GM23338 (cell line): ENCODE measurements around the gene G6PC2. TPM values are rescaled to one million over a fixed set of nuclear protein-coding genes. Genes with fewer than 3 reads are reported as not detected.

ENCODE experiments used
- ATAC-seq: fragments of 200-7000 bp; cut with Tn5 transposase; 3 replicates; pipeline ENCODE4 v1.9.1; 2020
- DNase-seq: peaks from one replicate; pipeline ENCODE4 v3.0.0-alpha.2; 2015; ENCODE audit warnings: low spot score
- H2AFZ ChIP-seq: fragments of 200-600 bp; sonication (generic); 2 replicates; pipeline ENCODE4 v1.8.0; 2016; ENCODE audit warnings: antibody characterized with exemption, mild to moderate bottlenecking, moderate library complexity
- H3F3A ChIP-seq: fragments of 200-600 bp; sonication (generic); replicated peaks from 2 replicates; pipeline ENCODE4 v1.8.0; 2017; ENCODE audit warnings: antibody characterized with exemption, mixed run types, low read depth
- H3K27ac ChIP-seq: fragments of 200-600 bp; sonication (generic); 2 replicates; pipeline ENCODE4 v1.6.1; 2016; ENCODE audit warnings: low read depth
- H3K27me3 ChIP-seq: fragments of 200-600 bp; sonication (generic); 2 replicates; pipeline ENCODE4 v1.8.0; 2016; ENCODE audit warnings: mild to moderate bottlenecking, mixed run types, moderate library complexity; ENCODE audit not compliant: insufficient read depth
- H3K36me3 ChIP-seq: fragments of 200-600 bp; sonication (generic); 2 replicates; pipeline ENCODE4 v1.8.0; 2016; ENCODE audit warnings: mild to moderate bottlenecking; ENCODE audit not compliant: insufficient read depth
- H3K4me1 ChIP-seq: fragments of 200-600 bp; sonication (generic); 2 replicates; pipeline ENCODE4 v1.8.0; 2016; ENCODE audit warnings: mild to moderate bottlenecking, moderate library complexity; ENCODE audit not compliant: insufficient read depth
- H3K4me2 ChIP-seq: fragments of 200-600 bp; sonication (generic); 2 replicates; pipeline ENCODE4 v1.7.1; 2017; ENCODE audit warnings: mixed run types
- H3K4me3 ChIP-seq: fragments of 200-600 bp; sonication (generic); 2 replicates; pipeline ENCODE4 v1.6.1; 2016; ENCODE audit warnings: mixed run types
- H3K79me2 ChIP-seq: fragments of 200-600 bp; sonication (generic); replicated peaks from 2 replicates; pipeline ENCODE4 v1.8.0; 2017; ENCODE audit warnings: mild to moderate bottlenecking; ENCODE audit not compliant: insufficient read depth
- H3K9me2 ChIP-seq: fragments of 200-600 bp; sonication (generic); 2 replicates; pipeline ENCODE4 v1.8.0; 2017; ENCODE audit not compliant: insufficient read depth
- H4K20me1 ChIP-seq: fragments of 200-600 bp; sonication (generic); replicated peaks from 2 replicates; pipeline ENCODE4 v1.8.0; 2017; ENCODE audit warnings: mild to moderate bottlenecking; ENCODE audit not compliant: insufficient read depth
- H3K27ac Mint-ChIP-seq: 2 replicates; pipeline ENCODE4 v1.8.0; 2020; ENCODE audit warnings: inconsistent platforms, mild to moderate bottlenecking, moderate library complexity, mixed read lengths
- H3K27me3 Mint-ChIP-seq: 3 replicates; pipeline ENCODE4 v1.8.0; 2022; ENCODE audit warnings: low read depth, mild to moderate bottlenecking, moderate library complexity, mixed read lengths, inconsistent platforms; ENCODE audit not compliant: insufficient read depth, poor library complexity
- H3K36me3 Mint-ChIP-seq: 3 replicates; pipeline ENCODE4 v1.8.0; 2021; ENCODE audit warnings: low read depth, mild to moderate bottlenecking, inconsistent platforms, moderate library complexity, mixed read lengths
- H3K4me1 Mint-ChIP-seq: 3 replicates; pipeline ENCODE4 v1.8.0; 2020; ENCODE audit warnings: mild to moderate bottlenecking, inconsistent platforms, mixed read lengths
- H3K4me3 Mint-ChIP-seq: 3 replicates; pipeline ENCODE4 v1.8.0; 2021; ENCODE audit warnings: moderate library complexity, mild to moderate bottlenecking, inconsistent platforms, mixed read lengths
- H3K9me3 Mint-ChIP-seq: 3 replicates; pipeline ENCODE4 v1.8.0; 2020; ENCODE audit warnings: moderate library complexity, mild to moderate bottlenecking, inconsistent platforms, mixed read lengths
- CREB1 ChIP-seq: fragments of 250-450 bp; sonication (Bioruptor Pico); IDR thresholded peaks from 2 replicates; pipeline ENCODE4 v1.5.0; 2020; ENCODE audit warnings: low read depth, mild to moderate bottlenecking, moderate library complexity
- ETS1 ChIP-seq: IDR thresholded peaks from 2 replicates; pipeline ENCODE4 v1.6.1; 2016; ENCODE audit warnings: antibody characterized with exemption
- EZH2phosphoT487 ChIP-seq: fragments of 200-600 bp; sonication (generic); IDR thresholded peaks from one replicate; pipeline ENCODE4 v1.8.1; 2018; ENCODE audit warnings: antibody characterized with exemption; ENCODE audit not compliant: unreplicated experiment
- JUNB ChIP-seq: IDR thresholded peaks from one replicate; pipeline ENCODE4 v1.6.1; 2016; ENCODE audit warnings: antibody characterized with exemption; ENCODE audit not compliant: unreplicated experiment
- NANOG ChIP-seq: IDR thresholded peaks from 2 replicates; pipeline ENCODE4 v1.6.1; 2016; ENCODE audit warnings: antibody characterized with exemption, borderline replicate concordance
- STAT1 ChIP-seq: IDR thresholded peaks from one replicate; pipeline ENCODE4 v1.6.1; 2016; ENCODE audit warnings: antibody characterized with exemption; ENCODE audit not compliant: unreplicated experiment
- ZNF114 ChIP-seq: fragments of 250-450 bp; sonication (Bioruptor Pico); IDR thresholded peaks from 2 replicates; pipeline ENCODE4 v1.5.0; 2020; ENCODE audit warnings: mild to moderate bottlenecking, moderate library complexity
- polyA plus RNA-seq: library from polyadenylated mRNA; unstranded; fragments of >200 nt; fragmentation: Nextera tagmentation; extraction: Ambion mirVana; gene quantifications from 2 replicates; pipeline ENCODE4 v1.2.1, GENCODE V29; 2016
- total RNA-seq: library from RNA; depleted of rRNA; stranded (reverse); fragments of >200 nt; shearing (Covaris generic); gene quantifications from 2 replicates; pipeline ENCODE4 v1.2.3, GENCODE V29; 2014
- TF ChIP-seq, protein P1 (sequence below): IDR thresholded peaks from one replicate; pipeline ENCODE4 v1.6.1; 2018; ENCODE audit warnings: antibody characterized with exemption; ENCODE audit not compliant: unreplicated experiment
- TF ChIP-seq, protein P2 (sequence below), 2 experiments: fragments of 200-600 bp in 1 of 2; sonication (generic) in 1 of 2; conservative IDR thresholded peaks; 2 replicates each; pipeline versions ENCODE4 v1.5.1 to v1.6.1; 2016 to 2017; ENCODE audit warnings: antibody characterized with exemption in 2 of 2, low read depth in 2 of 2, mild to moderate bottlenecking in 2 of 2, moderate library complexity in 1 of 2

The G6PC2 gene
- total and polyA plus RNA-seq, 2 experiments from 2014 or later = not detected

DNA sequence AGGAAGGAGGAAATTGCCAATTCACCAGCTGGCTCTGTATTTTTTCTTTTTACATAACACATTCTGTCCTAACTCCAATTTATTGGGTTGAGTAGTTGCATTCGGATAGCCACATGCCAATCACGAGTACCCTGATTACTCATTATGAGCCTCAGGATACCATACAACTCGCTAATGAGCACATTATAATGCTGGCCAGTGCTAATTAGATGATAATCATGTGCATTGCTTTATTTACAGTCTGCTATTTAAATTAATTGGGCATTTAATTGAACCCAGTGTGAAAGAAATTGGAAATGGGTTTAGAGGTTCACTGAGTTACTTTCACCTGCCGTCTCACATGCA lies 15.2 kb downstream of the G6PC2 start (continued):
- TF ChIP-seq NANOG (no peak), JUNB (no peak), CREB1 (CRISPR knock-in tag) (no peak), EZH2phosphoT487 (no peak)
- TF ChIP-seq, protein P1, sequence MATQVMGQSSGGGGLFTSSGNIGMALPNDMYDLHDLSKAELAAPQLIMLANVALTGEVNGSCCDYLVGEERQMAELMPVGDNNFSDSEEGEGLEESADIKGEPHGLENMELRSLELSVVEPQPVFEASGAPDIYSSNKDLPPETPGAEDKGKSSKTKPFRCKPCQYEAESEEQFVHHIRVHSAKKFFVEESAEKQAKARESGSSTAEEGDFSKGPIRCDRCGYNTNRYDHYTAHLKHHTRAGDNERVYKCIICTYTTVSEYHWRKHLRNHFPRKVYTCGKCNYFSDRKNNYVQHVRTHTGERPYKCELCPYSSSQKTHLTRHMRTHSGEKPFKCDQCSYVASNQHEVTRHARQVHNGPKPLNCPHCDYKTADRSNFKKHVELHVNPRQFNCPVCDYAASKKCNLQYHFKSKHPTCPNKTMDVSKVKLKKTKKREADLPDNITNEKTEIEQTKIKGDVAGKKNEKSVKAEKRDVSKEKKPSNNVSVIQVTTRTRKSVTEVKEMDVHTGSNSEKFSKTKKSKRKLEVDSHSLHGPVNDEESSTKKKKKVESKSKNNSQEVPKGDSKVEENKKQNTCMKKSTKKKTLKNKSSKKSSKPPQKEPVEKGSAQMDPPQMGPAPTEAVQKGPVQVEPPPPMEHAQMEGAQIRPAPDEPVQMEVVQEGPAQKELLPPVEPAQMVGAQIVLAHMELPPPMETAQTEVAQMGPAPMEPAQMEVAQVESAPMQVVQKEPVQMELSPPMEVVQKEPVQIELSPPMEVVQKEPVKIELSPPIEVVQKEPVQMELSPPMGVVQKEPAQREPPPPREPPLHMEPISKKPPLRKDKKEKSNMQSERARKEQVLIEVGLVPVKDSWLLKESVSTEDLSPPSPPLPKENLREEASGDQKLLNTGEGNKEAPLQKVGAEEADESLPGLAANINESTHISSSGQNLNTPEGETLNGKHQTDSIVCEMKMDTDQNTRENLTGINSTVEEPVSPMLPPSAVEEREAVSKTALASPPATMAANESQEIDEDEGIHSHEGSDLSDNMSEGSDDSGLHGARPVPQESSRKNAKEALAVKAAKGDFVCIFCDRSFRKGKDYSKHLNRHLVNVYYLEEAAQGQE = no peak
- TF ChIP-seq, protein P2, sequence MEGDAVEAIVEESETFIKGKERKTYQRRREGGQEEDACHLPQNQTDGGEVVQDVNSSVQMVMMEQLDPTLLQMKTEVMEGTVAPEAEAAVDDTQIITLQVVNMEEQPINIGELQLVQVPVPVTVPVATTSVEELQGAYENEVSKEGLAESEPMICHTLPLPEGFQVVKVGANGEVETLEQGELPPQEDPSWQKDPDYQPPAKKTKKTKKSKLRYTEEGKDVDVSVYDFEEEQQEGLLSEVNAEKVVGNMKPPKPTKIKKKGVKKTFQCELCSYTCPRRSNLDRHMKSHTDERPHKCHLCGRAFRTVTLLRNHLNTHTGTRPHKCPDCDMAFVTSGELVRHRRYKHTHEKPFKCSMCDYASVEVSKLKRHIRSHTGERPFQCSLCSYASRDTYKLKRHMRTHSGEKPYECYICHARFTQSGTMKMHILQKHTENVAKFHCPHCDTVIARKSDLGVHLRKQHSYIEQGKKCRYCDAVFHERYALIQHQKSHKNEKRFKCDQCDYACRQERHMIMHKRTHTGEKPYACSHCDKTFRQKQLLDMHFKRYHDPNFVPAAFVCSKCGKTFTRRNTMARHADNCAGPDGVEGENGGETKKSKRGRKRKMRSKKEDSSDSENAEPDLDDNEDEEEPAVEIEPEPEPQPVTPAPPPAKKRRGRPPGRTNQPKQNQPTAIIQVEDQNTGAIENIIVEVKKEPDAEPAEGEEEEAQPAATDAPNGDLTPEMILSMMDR (conservative IDR thresholded peaks at IDR 0.05; ENCODE audit: low read depth in 2 of 2) = no peak

DNA sequence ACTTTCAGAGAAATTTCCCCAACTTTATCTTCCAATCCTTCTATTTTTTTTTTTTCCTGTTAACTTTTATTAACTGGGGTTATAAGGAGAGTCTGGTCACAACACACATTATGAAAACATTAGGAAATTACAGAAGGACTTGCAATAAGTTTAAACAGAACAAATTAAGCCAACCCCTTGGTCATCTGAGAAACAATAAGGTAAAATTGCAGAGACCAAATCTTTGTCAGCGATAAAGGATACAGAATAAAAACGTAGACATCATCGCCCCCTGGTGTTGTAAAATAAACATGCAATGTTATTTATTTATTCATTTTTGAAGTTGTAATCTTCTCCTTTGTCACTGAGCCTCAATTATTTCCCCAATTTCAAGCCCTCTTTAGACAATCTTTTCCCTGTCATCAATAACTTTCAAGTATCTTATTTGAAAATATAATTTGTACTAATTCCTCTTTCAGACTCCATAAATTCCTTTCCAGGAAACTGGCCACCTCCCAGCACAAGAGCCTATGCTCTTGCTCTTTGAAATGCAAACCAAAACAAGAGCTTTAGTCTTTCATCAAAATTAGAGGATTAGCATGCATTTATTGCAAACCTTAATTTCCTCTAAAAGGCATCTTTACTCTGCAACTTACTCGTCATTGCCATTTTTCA lies 19.5 kb downstream of the G6PC2 start:
- H2AFZ ChIP-seq = no peak overlapping the region
- H3K27me3 ChIP-seq = no peaks in the 10 kb centered on the region
- TF ChIP-seq STAT1 (no peak), EZH2phosphoT487 (no peak), ETS1 (no peak), CREB1 (CRISPR knock-in tag) (no peak), ZNF114 (no peak)
- TF ChIP-seq, protein P2 (conservative IDR thresholded peaks at IDR 0.05; ENCODE audit: low read depth in 2 of 2) = peak; percentile 65 to 86
- H3K4me2 ChIP-seq = no peak overlapping the region
- DNase-seq (peak; percentile 65), ATAC-seq (no peak; the same call in 2 of the 3 replicates)
- no peaks in the 10 kb centered on the region for H3F3A ChIP-seq
- H3K4me3 Mint-ChIP-seq = no peak overlapping the region
- H3K27me3 Mint-ChIP-seq = peaks cover 4% of the 10 kb centered on the region
- H3K27ac ChIP-seq = no peak overlapping the region
- H3K9me2 ChIP-seq = no peaks in the 10 kb centered on the region
- peaks cover 7% of the 10 kb centered on the region for H3K4me1 Mint-ChIP-seq
- H3K4me3 ChIP-seq = no peak overlapping the region
- H3K79me2 ChIP-seq = no peaks in the 10 kb centered on the region
- peaks cover 5% of the 10 kb centered on the region; the same call in 1 of the 2 replicates for H3K36me3 ChIP-seq
- peaks cover 5% of the 10 kb centered on the region; the same call in 2 of the 3 replicates for H3K36me3 Mint-ChIP-seq
- H3K4me1 ChIP-seq = peaks cover 6% of the 10 kb centered on the region; the same call in 1 of the 2 replicates
- no peaks in the 10 kb centered on the region for H4K20me1 ChIP-seq
- peak overlapping the region; percentile 26; the same call in 1 of the 2 replicates for H3K27ac Mint-ChIP-seq
- peaks cover 7% of the 10 kb centered on the region; the same call in 2 of the 3 replicates for H3K9me3 Mint-ChIP-seq
